ENCODE data around the gene PLPPR4.

Gene PLPPR4

DNA sequence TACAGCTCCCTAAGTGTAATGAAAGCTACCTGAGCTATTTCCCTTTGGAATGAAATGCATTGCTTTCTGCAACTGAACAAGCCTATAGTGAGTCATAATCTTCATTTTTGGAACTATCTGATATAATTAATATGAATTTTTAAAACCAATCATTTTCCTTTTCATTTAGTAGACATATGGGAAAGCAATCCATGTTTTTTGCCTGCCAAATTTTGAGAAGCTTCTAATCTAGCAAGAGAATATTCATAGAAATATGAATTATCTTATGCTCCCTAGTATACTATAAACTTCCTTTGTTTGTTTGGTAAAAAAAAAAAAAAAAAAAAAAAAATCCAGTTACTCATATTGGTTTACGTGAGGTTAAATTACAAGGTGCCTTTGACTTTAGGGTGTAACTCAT, 68.3 kb downstream of the PLPPR4 start:
- no peak overlapping the region for H3K4me3 ChIP-seq (ENCODE audit: low read length)
- TF ChIP-seq, protein P1, sequence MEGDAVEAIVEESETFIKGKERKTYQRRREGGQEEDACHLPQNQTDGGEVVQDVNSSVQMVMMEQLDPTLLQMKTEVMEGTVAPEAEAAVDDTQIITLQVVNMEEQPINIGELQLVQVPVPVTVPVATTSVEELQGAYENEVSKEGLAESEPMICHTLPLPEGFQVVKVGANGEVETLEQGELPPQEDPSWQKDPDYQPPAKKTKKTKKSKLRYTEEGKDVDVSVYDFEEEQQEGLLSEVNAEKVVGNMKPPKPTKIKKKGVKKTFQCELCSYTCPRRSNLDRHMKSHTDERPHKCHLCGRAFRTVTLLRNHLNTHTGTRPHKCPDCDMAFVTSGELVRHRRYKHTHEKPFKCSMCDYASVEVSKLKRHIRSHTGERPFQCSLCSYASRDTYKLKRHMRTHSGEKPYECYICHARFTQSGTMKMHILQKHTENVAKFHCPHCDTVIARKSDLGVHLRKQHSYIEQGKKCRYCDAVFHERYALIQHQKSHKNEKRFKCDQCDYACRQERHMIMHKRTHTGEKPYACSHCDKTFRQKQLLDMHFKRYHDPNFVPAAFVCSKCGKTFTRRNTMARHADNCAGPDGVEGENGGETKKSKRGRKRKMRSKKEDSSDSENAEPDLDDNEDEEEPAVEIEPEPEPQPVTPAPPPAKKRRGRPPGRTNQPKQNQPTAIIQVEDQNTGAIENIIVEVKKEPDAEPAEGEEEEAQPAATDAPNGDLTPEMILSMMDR (conservative IDR thresholded peaks at IDR 0.05; ENCODE audit: low read length) = no peak
- no peak for DNase-seq (ENCODE audit: low read depth)

DNA sequence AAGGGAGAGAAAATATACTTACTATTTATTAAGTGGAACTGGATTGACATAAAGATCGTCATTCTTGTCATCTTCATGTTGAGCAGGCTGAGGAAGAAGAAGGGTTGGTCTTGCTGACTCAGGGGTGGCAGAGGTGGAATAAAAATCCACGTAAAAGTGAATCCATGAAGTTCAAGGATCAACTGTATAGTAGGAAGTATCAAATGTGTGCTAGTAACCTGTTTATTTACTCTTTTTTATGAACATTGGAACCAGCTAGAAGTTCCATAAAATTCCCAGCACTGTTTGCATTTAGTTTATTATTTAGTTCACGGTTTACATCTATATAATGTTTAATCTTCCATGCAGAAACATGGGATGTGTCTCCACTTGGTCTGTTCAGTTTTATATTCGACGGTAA, 70.7 kb downstream of the PLPPR4 start:
- no peak for DNase-seq (ENCODE audit: low read depth)
- TF ChIP-seq, protein P1 (conservative IDR thresholded peaks at IDR 0.05; ENCODE audit: low read length) = no peak
- no peak overlapping the region for H3K4me3 ChIP-seq (ENCODE audit: low read length)

DNA sequence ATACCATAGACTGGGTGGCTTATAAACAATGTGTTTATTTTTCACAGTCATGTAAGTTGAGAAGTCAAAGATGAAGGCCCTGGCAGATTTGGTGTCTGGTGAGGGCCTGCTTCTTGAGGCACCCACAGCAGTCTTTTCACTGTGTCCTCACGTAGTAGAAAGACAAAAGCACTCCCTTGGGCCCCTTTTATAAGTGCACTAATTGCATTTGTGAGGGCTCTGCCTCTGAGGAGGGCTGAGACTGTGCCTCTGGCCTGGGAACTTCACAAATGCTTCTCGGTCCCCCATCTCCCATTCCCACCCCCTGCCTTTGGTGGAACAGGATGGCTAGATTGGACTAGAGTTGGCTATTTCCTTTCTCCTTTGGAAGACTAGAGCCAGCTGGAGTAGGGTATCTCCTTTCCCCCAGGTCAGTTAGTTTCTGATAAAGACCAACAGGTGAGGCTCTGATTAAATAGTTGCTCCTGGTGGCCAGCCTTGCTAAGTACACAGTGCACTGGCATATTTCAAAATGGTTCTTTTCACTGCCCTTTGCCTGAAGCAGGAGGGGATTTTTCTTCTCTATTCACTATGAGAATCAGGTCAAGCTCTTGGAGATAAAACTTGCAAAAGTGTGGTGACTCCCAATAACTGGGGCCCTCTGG, 82.9 kb downstream of the PLPPR4 start:
- DNase-seq (ENCODE audit: low read depth) = no peak
- TF ChIP-seq, protein P1 (conservative IDR thresholded peaks at IDR 0.05; ENCODE audit: low read length) = no peak
- no peak overlapping the region for H3K4me3 ChIP-seq (ENCODE audit: low read length)

DNA sequence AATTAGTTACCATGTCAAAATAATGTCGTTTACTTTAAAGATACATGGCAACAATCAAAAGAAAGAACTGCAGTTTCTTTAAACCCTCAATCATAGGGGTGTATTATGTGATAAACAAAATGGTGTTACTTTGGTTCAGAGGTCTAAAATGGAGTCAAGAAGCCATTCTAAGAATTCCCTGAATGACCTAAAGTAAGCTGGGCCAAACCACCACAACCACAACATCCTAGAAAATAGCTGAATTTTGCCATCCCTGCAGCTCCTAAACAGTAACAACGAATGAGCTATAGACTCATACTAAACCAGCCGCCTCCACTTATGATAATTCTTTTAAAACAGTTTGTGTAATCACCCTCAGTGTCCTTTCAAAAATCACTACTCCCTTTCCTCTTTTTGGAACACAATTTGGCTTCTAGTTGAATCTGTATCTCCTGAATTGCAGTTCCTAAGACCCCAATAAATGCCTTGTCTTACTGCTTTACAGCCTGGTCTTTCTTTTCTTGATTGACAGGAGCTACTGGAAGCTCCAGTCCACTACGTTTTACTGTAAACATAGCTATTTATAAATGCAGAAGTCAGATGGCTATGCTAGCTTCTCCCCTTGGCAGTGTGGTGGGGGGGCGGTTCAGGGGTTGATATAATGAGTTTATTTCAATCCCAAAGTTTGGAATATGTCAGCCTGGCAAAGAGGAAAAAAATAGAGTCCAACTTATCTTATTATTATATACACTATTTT, 84.3 kb downstream of the PLPPR4 start:
- DNase-seq (ENCODE audit: low read depth) = peak; percentile 3
- no peak overlapping the region for H3K4me3 ChIP-seq (ENCODE audit: low read length)
- TF ChIP-seq, protein P1 (conservative IDR thresholded peaks at IDR 0.05; ENCODE audit: low read length) = no peak

DNA sequence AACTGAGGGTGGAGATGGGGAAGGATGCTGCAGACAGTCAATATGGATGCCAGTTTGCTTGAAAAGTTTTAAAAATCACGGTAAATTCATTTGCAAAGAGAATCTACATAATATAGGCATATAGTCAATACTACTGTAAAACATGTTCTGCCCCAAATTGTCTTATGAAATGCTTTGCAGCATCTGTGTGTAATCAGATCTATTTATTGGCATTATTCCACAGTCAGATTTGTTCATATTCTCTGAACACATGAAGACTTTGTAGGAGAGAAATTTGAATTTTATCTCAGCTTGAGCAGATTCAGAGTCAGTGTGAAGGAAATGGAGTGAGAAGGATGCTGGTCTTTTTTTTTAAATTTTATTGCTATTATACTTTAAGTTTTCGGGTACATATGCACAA, 88.5 kb downstream of the PLPPR4 start:
- DNase-seq (ENCODE audit: low read depth) = no peak
- TF ChIP-seq, protein P1 (conservative IDR thresholded peaks at IDR 0.05; ENCODE audit: low read length) = no peak
- H3K4me3 ChIP-seq (ENCODE audit: low read length) = no peak overlapping the region

DNA sequence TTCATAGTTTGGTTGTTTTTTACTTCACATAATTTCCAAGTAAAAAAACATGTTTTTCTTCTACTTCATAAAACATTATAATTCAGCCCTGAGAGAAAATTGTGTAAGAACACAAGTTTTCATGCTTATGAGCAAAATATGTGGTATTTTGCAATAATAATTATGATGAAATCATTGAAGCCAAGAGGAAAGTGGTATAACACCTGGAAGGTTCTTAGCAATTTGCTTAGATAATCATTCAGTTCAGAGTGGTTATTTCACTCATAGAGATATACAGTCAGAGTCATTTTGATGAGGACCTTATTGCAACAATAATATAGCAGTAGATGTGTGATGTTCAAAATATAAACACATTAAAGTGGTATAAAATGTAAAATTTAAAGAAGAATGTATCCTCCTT, 94.5 kb downstream of the PLPPR4 start:
- no peak for DNase-seq (ENCODE audit: low read depth)
- H3K4me3 ChIP-seq (ENCODE audit: low read length) = no peak overlapping the region
- TF ChIP-seq, protein P1 (conservative IDR thresholded peaks at IDR 0.05; ENCODE audit: low read length) = no peak

All from AG10803 (cell line).